Prostate gland (tissue), 2 donors: ENCODE results near the gene PLXND1. TPM values are rescaled to one million over a fixed set of nuclear protein-coding genes. Genes with fewer than 3 reads are reported as not detected.

Experiments used
- DNase-seq: peaks from one replicate; pipeline ENCODE4 v3.0.0-alpha.2; 2019; ENCODE audit warnings: low spot score
- H3K27ac ChIP-seq, 2 donors: fragments of 200-600 bp; sonication (generic); 2 replicates each; pipeline ENCODE4 v1.5.1; 2017 to 2019
- H3K27me3 ChIP-seq: fragments of 200-600 bp; sonication (generic); replicated peaks from 2 replicates; pipeline ENCODE4 v1.5.1; 2019; ENCODE audit not compliant: insufficient read depth
- H3K36me3 ChIP-seq, 2 donors: fragments of 200-600 bp; sonication (generic); 1 replicate in 1 of 2; 2 replicates in 1 of 2; pipeline versions ENCODE4 v1.5.1 to v1.8.1; 2017 to 2019
- H3K4me1 ChIP-seq: fragments of 200-600 bp; sonication (generic); replicated peaks from 2 replicates; pipeline ENCODE4 v1.5.1; 2019
- H3K4me3 ChIP-seq, 2 donors: fragments of 200-600 bp; sonication (generic); 2 replicates each; pipeline ENCODE4 v1.5.1; 2017 to 2019
- H3K9me3 ChIP-seq: fragments of 200-600 bp; sonication (generic); 2 replicates; pipeline ENCODE4 v1.5.1; 2017
- CTCF ChIP-seq, 4 experiments: fragments of 200-600 bp in 2 of 4; fragments of 450-650 bp in 2 of 4; sonication (generic) in 2 of 4; IDR thresholded peaks; 1 replicate in 3 of 4; 2 replicates in 1 of 4; pipeline ENCODE4 v1.5.1; 2016 to 2019; ENCODE audit warnings: antibody characterized with exemption in 4 of 4, mild to moderate bottlenecking in 2 of 4, moderate library complexity in 2 of 4
- POLR2A ChIP-seq: fragments of 450-650 bp; IDR thresholded peaks from one replicate; pipeline ENCODE4 v1.6.1; 2016; ENCODE audit warnings: antibody characterized with exemption, mild to moderate bottlenecking
- POLR2AphosphoS5 ChIP-seq: sonication (generic); formaldehyde crosslinking; IDR thresholded peaks from one replicate; pipeline ENCODE4 v1.6.1; 2017; ENCODE audit warnings: antibody characterized with exemption
- WGBS: methylation state at CpG from one replicate; pipeline ENCODE4 v1.1.5; 2018; 5-methylcytosine and 5-hydroxymethylcytosine counted together
- intact Hi-C: fragments of 100-400 bp; cut with DNase I; formaldehyde crosslinking; loops from one replicate; pipeline ENCODE4 v1.14.2; 2022
- total RNA-seq, 2 donors: library from RNA; depleted of rRNA; stranded (reverse); fragments of >200 nt; gene quantifications; one replicate each; pipeline ENCODE4 v1.1.0, GENCODE V29; 2016

Gene PLXND1
- total RNA-seq, 2 donors from 2014 or later, result 19.7 to 83.6 TPM

- Histone ChIP-seq H3K9me3 (no peaks in the 10 kb centered on the region), H3K27ac (no peak overlapping the region), H3K36me3 (no peaks in the 10 kb centered on the region), H3K4me3 (no peak overlapping the region), H3K27me3 (no peaks in the 10 kb centered on the region), H3K4me1 (no peaks in the 10 kb centered on the region)
- 91% methylated on average over 19 of the region's 19 CpGs for WGBS
- TF ChIP-seq POLR2AphosphoS5, result no peak
- TF ChIP-seq CTCF (IDR thresholded peaks at IDR 0.05), result no peak
- TF ChIP-seq POLR2A, result no peak
- no peak for DNase-seq
- intact Hi-C loops, result no loop called here
These were observed 43.7 kb downstream of the PLXND1 start for GRCh38 chr3:129562803-129563202.

- WGBS, result 85% methylated on average over 18 of the region's 18 CpGs
- Histone ChIP-seq H3K27ac (peak overlapping the region; percentile 65 to 69), H3K4me3 (no peak overlapping the region), H3K9me3 (no peaks in the 10 kb centered on the region), H3K36me3 (no peaks in the 10 kb centered on the region), H3K4me1 (no peaks in the 10 kb centered on the region), H3K27me3 (no peaks in the 10 kb centered on the region)
- TF ChIP-seq CTCF (IDR thresholded peaks at IDR 0.05), result no peak
- TF ChIP-seq POLR2A, result no peak
- TF ChIP-seq POLR2AphosphoS5, result no peak
- no peak for DNase-seq
- intact Hi-C loops, result no loop called here
These were observed 44.7 kb downstream of the PLXND1 start for GRCh38 chr3:129561619-129562248.

- Histone ChIP-seq H3K4me1 (no peaks in the 10 kb centered on the region), H3K9me3 (no peaks in the 10 kb centered on the region), H3K27ac (peak overlapping the region; percentile 65 to 69), H3K27me3 (no peaks in the 10 kb centered on the region), H3K4me3 (no peak overlapping the region), H3K36me3 (no peaks in the 10 kb centered on the region)
- no peak for DNase-seq
- intact Hi-C loops, result no loop called here
- 18% methylated on average over 16 of the region's 18 CpGs for WGBS
- TF ChIP-seq POLR2AphosphoS5 (peak; percentile 21), CTCF (IDR thresholded peaks at IDR 0.05) (no peak)
These were observed 45.4 kb downstream of the PLXND1 start for GRCh38 chr3:129560911-129561594.

- Histone ChIP-seq H3K27me3 (no peaks in the 10 kb centered on the region), H3K4me3 (no peak overlapping the region), H3K9me3 (no peaks in the 10 kb centered on the region), H3K27ac (peak overlapping the region; percentile 65 to 69), H3K4me1 (no peaks in the 10 kb centered on the region), H3K36me3 (no peaks in the 10 kb centered on the region)
- WGBS, result 66% methylated on average over 16 of the region's 16 CpGs
- no peak for DNase-seq
- no peak for TF ChIP-seq CTCF (IDR thresholded peaks at IDR 0.05)
- TF ChIP-seq POLR2A, result no peak
- TF ChIP-seq POLR2AphosphoS5, result no peak
- intact Hi-C loops, result no loop called here
These were observed 46.1 kb downstream of the PLXND1 start for GRCh38 chr3:129560269-129560787.
